Right renal cortex interstitium (tissue), 3 donors: ENCODE data around the gene KASH5. TPM values are rescaled to one million over a fixed set of nuclear protein-coding genes. Genes with fewer than 3 reads are reported as not detected.
"Not testable (repeated sequence)": the region's sequence is repeated elsewhere in the genome, so short reads cannot be mapped to it uniquely, and the experiment has no call there.

Experiments
- DNase-seq, 3 donors: peaks; one replicate each; pipeline ENCODE4 v3.0.0-alpha.2; 2013; ENCODE audit warnings: low read depth in 3 of 3, low spot score in 2 of 3
- polyA plus RNA-seq, 3 donors: library from polyadenylated mRNA; unstranded; fragments of 120-200 nt; gene quantifications; one replicate each; pipeline ENCODE4 v1.2.1, GENCODE V29; 2013; ENCODE audit not compliant: insufficient read length in 3 of 3

The KASH5 gene
- polyA plus RNA-seq, 3 donors = 0.14 to 0.45 (median 0.18) TPM

GRCh38 chr19:49433240-49433901 is 45.3 kb downstream of the KASH5 start:
- no peak for DNase-seq

- DNase-seq = no peak
These were observed 47.0 kb downstream of the KASH5 start for GRCh38 chr19:49434907-49435583.

GRCh38 chr19:49435670-49436069 is 47.6 kb downstream of the KASH5 start:
- no peak for DNase-seq

- DNase-seq = no peak
These were observed 48.5 kb downstream of the KASH5 start for GRCh38 chr19:49436381-49437017.

GRCh38 chr19:49437231-49437630 is 49.2 kb downstream of the KASH5 start:
- DNase-seq = no peak

GRCh38 chr19:49438261-49438660 is 50.2 kb downstream of the KASH5 start:
- no peak for DNase-seq

- no peak for DNase-seq
These were observed 51.8 kb downstream of the KASH5 start for GRCh38 chr19:49439836-49440235.

- no peak for DNase-seq
These were observed 52.6 kb downstream of the KASH5 start for GRCh38 chr19:49440439-49441209.

GRCh38 chr19:49441210-49441959 is 53.3 kb downstream of the KASH5 start, which contains the start of gene SLC17A7:
Gene SLC17A7, minus strand, starts transcription at chr19:49441527. Its CDS starts 148 bp downstream, at chr19:49441379.
- no peak for DNase-seq

GRCh38 chr19:49441960-49442350 is 53.9 kb downstream of the KASH5 start:
- DNase-seq = no peak

- DNase-seq = no peak
These were observed 54.3 kb downstream of the KASH5 start for GRCh38 chr19:49442354-49442753.

GRCh38 chr19:49442771-49443365 is 54.8 kb downstream of the KASH5 start:
- DNase-seq = peak in 1 of 3 donors; percentile 68

- DNase-seq = peak in 2 of 3 donors; percentile 91 to 92
These were observed 55.5 kb downstream of the KASH5 start for GRCh38 chr19:49443366-49444099.

- not testable (repeated sequence) for DNase-seq
These were observed 56.2 kb downstream of the KASH5 start for GRCh38 chr19:49444100-49444700.

GRCh38 chr19:49445997-49446396 is 57.9 kb downstream of the KASH5 start:
- DNase-seq = no peak

GRCh38 chr19:49447485-49448431 is 59.7 kb downstream of the KASH5 start:
- DNase-seq = no peak

- DNase-seq = no peak
These were observed 60.4 kb downstream of the KASH5 start for GRCh38 chr19:49448432-49448786.

GRCh38 chr19:49450405-49450804 is 62.4 kb downstream of the KASH5 start:
- DNase-seq = no peak
